ENCODE measurements around the gene TNRC6A.
"Not testable (repeated sequence)": the region's sequence is repeated elsewhere in the genome, so short reads cannot be mapped to it uniquely, and the experiment has no call there.

Gene TNRC6A

GRCh38 chr16:24728891-24729242 lies 584 bp upstream of the TNRC6A start:
- DNase-seq = no peak

DNA sequence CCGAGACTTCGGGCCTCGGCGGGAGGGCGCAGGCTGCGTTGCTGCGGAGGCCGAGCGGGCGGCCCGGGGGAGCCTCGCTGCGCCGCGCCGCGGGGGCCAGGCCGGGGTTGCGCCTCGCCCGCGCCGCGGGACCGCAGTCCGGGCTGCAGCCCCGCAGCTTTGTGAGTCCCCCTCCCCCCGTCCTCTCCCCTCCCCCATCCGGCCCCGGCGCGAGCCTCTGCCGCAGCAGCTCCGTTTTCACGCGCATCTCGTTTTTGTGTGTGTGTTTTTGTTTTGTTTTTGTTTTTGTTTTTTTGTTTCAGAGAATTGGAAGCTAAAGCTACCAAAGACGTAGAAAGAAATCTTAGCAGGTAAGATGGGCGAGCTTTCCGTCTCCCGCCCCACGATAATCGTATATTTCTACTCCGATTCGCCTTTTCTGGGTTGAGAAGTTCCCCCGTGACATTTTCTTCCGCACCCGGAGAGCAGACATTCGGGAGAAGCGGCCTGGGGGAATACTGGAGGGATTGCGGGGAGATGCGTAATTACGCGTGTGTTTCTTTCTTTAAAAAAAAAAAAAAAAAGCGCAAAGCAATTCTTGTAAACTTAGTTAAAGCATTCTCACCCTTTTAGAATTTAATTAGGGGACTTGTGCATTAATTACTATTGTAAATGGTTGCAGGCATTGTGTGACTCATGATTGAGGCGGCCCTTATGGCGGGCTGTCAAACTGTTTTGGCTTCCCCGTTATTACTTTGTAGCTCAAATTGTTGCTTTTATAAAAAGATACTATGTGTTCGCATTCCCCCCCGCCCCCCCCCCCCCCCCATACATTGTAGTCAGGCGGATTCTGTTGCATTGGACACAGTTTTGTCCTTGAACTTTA lies 732 bp downstream of the TNRC6A start:
- DNase-seq = no peak

GRCh38 chr16:24730914-24731313 lies 1.5 kb downstream of the TNRC6A start:
- DNase-seq = no peak

DNA sequence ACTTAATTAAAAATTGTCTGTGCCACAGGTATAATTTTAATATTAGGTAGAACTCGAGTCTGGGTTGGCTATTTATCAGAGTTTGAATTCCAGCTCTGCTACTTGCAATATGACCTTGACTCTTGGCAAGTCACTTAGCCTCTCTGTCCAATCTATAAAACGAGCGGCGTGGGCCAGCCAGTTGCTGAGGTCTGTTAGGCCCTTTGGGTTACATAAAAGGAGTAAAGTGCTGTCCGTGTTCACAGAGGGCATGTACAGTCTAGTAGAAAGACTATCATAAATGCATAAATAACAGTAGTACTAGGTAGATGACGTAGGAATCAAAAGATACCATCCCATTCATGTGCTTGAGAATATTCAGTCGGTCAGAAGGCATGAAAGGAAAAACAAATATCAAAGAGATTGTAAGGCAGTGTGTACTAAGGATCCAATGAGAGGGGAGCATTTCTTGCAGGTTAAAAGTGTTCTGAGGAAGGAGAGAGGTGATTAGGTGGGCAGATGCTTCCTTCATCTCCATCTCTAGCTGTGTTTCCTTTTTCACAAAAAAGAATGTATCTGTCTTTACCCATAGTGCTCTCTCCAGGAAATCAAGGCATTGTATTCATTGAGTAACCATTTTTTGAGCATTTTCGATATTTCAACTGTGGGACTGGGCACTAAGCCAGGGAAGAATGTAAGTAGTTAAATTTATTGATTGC lies 2.4 kb downstream of the TNRC6A start:
- DNase-seq = no peak

DNA sequence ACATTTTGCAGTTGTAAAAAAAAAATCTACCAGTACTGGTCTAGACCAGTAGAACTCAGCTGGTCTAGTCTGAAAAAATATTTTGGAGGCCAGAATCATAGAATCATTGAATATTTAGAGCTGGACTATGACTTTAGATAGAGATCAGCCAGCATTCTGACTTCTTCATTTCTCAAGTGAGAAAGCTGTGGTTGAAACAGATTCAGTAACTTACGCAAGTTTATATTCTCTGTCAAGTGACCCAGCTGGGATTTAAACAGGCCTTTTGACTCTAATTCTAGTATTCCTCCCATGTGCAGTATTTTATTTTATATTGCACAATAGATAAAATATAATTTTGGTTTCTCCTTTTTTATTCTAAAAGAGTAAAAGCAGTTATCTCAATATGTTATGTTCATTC lies 4.9 kb downstream of the TNRC6A start:
- DNase-seq = no peak

DNA sequence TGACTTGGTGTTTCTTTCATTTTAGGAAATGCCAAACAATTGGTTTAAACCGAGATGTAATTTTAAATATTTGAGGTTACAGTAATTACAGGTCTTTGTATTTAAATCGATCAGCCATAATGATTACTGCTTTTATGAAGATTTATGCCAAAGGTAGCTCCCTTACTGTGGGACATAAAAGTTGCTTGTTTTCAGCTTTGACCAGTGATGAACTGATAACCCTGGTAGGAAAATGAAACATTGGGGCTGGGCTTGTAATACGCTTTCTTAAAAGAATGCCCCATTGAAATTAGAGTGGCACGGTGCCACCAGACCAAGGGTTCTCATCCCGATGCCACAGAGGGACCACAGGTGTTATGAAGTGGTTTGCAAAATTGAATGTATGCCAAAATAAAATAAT lies 7.3 kb downstream of the TNRC6A start:
- no peak for DNase-seq

- no peak for DNase-seq
Measured at GRCh38 chr16:24737391-24737871, 8.0 kb downstream of the TNRC6A start.

DNA sequence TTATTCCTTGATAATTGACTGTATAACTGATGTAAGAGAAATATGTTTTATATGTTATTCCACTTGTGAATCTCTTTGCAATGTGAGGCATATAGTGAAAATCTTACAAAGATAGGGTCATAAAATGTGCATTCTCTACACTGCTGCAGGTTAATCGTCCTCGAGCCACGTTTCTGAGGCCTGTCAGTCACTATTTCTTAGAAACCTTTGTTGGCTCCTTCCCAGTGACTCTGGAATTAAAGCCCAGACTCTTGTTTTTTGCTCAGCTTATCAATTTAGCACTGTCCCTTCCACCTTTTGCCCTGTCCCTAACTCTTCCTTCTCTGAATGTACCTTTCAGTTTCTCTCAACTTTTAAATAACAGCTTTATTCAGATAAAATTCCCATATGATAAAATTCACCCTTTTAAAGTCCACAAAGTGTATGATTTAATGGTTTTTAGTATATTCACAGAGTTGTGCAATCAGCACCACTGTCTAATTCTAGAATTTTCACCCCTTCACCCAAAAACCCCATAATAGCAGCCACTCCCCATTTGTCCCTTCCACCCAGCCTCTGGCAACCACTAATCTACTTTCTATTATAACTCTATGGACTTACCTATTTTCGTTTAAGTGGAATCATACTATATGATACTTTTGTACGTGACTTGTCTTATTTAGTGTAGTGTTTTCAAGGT lies 8.6 kb downstream of the TNRC6A start:
- DNase-seq = no peak

DNA sequence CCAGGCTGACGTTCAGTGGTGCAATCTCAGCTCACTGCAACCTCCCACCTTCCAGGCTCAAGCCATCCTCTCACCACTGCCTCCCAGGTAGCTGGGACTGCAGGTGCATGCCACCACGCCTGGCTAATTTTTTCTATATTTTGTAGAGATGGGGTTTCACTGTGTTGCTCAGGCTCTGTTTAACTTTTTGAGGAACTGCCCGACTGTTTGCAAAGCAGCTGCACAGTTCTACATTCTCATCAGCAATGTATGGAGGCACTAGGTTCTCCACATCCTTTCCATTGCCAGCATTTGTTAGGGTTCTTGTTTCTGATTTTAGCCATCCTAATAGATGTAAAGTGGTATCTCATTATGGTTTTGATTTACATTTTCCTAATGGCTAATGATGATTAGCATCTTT lies 9.4 kb downstream of the TNRC6A start:
- no peak for DNase-seq

DNA sequence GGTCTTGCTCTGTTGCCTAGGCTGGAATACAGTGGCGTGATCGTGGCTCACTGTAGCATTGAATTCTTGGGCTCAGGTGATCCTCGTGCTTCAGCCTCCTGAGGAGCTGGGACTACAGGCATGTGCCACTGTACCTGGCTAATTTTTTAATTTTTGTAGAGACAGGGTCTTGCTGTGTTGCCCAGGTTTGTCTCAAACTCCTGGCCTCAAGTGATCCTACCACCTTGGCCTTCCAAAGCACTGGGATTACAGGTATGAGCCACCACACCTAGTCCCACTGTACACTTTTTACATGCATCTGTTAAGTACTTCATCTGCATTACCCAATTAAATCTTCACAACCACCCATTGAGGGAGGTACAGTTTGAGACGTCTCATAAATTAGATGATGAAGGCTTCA lies 12.4 kb downstream of the TNRC6A start:
- no peak for DNase-seq

- not testable (repeated sequence) for DNase-seq
Measured at GRCh38 chr16:24742610-24743009, 13.2 kb downstream of the TNRC6A start.

- DNase-seq = no peak
Measured at GRCh38 chr16:24745391-24745790, 15.9 kb downstream of the TNRC6A start.

DNA sequence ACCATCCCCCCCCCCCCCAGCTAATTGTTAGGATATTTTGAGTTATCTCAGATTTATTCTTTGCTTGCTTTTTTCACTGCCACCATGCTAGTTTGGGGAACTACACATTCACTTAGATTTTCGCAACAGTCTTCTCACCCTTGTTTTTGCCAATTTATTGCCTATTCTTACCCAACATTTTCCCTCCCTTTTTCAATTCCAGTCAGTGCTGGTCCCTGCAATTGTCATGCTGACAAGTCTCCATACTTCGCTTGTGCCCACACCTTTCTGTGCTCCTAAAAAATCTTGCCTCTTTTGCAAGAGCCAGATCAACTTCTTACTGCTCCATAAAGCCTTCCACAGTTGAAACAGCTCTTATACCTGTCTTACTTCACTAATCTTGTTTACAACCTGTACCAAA lies 16.3 kb downstream of the TNRC6A start:
- DNase-seq = no peak

- no peak for DNase-seq
Measured at GRCh38 chr16:24747441-24747840, 18.0 kb downstream of the TNRC6A start.

GRCh38 chr16:24748242-24748641 lies 18.8 kb downstream of the TNRC6A start:
- no peak for DNase-seq

- no peak for DNase-seq
Measured at GRCh38 chr16:24749310-24749709, 19.9 kb downstream of the TNRC6A start.

GRCh38 chr16:24749872-24750271 lies 20.4 kb downstream of the TNRC6A start:
- not testable (repeated sequence) for DNase-seq

GRCh38 chr16:24753000-24753399 lies 23.5 kb downstream of the TNRC6A start:
- no peak for DNase-seq

- DNase-seq = no peak
Measured at GRCh38 chr16:24753437-24753836, 24.0 kb downstream of the TNRC6A start.

DNA sequence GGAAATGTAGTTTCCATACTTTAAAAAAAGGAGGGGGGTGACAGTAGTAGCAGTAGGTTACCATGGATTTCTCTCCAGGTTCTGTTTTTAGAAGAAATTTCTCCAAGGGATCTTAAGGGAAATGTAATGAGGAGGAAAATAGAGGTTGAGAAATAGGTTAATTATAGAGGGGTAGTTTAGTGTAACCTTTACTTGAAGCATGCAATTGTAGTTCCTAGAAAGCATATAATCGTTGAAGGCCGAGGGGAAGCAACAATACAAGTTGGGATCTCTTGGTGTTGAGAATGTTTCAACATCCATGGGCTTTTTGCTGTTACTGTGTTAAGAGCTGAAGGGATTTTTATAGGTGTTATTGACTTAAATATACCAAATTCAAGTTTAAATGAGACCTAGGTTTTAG lies 25.1 kb downstream of the TNRC6A start:
- no peak for DNase-seq

- DNase-seq = no peak
Measured at GRCh38 chr16:24755201-24755874, 25.9 kb downstream of the TNRC6A start.

DNA sequence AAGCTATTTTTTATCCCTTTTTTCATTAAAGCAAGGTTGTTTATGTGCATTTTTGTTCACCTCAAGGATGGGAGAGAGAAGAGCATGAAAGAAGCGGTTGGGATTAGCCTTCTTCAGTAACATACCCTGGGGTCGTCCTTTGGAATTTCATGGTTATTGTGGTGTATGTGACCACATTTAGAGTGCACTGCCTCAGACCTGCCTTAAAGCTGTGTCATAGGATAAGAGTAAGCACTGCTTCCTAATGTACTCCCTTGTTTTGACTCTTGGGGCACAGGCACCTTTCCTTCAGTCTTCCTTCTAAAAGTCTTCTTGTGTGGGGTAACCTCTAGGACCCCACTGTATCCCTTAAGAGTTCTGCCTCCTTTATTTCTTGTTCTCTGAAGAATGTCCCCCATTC lies 28.9 kb downstream of the TNRC6A start:
- DNase-seq = no peak

GRCh38 chr16:24759006-24759405 lies 29.6 kb downstream of the TNRC6A start:
- no peak for DNase-seq

Data from NCI-H1417 treated with DMSO at 0.1 percent for 48 hours (cell line).